ENCODE results near the gene IL25.
A peak's percentile ranks its signal among the peaks of the same experiment; 100 is the strongest.

The IL25 gene

DNA sequence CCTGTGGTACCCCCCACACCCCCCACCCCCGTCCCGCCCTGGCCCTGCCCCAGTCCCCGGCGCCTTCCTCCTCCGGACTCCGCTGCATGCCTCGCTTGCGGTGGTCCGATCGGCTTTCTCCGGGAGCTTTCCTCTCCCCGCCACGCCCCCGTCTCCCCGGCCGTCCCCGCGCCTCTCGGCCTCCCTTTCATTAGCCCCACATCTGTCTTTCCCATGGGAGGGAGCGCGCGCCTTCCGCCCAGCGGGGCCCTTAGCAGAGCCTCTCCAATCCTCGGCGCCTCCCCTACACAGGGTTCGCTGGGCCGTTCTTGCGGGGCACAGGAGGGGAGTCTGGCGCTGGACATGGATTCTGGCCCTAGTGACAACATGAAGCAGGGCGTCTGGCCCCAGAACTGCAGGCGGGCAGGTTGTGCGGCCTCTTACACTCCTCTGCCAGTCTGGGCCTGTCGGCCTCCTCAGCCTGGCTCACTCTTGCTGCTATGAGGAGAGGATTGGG is 6.1 kb upstream of the IL25 start:
- no peaks in the 10 kb centered on the region for H3K36me3 Mint-ChIP-seq (ENCODE audit: insufficient read depth)
- peaks cover 6% of the 10 kb centered on the region for H3K4me1 Mint-ChIP-seq
- H3K9me3 Mint-ChIP-seq, result no peaks in the 10 kb centered on the region

DNA sequence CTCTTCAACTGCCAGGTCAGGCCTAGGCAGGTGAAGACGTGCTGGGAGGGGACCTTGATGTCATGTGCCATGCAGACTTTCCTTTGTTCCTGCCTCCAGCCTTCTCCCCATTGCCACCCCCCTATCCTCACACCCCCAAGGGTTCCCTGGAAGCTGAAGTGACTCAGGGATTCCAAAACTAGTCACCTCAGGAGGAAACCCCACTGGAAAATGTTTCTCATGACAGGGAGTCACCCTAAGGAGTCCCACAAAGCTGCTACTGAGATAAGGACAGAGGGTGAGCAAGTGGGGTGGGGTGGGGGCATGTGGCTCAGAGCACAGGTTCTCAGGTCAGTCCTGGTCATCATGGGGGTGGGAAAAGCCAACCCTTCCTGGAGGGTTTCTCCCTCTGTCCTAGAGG is 2.4 kb upstream of the IL25 start:
- DNase-seq (ENCODE audit: low spot score in 2 of 2), result no peak
- Mint-ChIP-seq H3K36me3 (ENCODE audit: insufficient read depth) (peaks cover 1% of the 10 kb centered on the region), H3K4me1 (no peaks in the 10 kb centered on the region), H3K27ac (ENCODE audit: low read depth) (no peak overlapping the region), H3K27me3 (peaks cover 37% of the 10 kb centered on the region), H3K4me3 (no peak overlapping the region), H3K9me3 (no peaks in the 10 kb centered on the region)
- no peak for ATAC-seq (replicated peaks; ENCODE audit: extremely low read depth, poor library complexity, severe bottlenecking)

More for the DNA sequence above, 6.1 kb upstream of the IL25 start:
- no peak overlapping the region for H3K4me3 Mint-ChIP-seq
- no peak overlapping the region for H3K27ac Mint-ChIP-seq (ENCODE audit: low read depth)
- DNase-seq (ENCODE audit: low spot score in 2 of 2), result no peak
- ATAC-seq (replicated peaks; ENCODE audit: extremely low read depth, poor library complexity, severe bottlenecking), result no peak
- H3K27me3 Mint-ChIP-seq, result peaks cover 45% of the 10 kb centered on the region

DNA sequence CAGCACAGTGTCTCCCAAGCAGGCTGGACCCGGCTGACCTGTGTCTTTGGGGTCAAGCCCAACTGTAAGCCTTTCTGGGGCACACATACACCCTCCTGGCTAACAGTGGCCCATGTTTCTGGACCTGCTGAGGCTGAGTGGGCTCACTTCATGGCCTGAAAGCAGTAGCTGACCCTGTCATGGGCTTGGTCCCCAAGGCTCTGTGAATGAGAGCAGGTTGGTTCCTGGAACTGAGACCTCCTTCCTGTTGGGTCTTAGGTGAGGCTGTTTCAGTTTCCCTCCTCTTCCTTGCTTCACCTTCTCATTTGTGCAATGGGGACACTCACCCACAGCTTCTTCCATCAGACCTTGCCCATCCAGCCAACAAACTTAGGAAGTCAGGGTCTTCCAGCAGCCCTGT is 744 bp upstream of the IL25 start:
- Mint-ChIP-seq H3K27ac (ENCODE audit: low read depth) (no peak overlapping the region), H3K9me3 (no peaks in the 10 kb centered on the region), H3K36me3 (ENCODE audit: insufficient read depth) (peaks cover 1% of the 10 kb centered on the region), H3K27me3 (peaks cover 33% of the 10 kb centered on the region), H3K4me3 (no peak overlapping the region), H3K4me1 (no peaks in the 10 kb centered on the region)
- DNase-seq (ENCODE audit: low spot score in 2 of 2) (no peak), ATAC-seq (replicated peaks; ENCODE audit: extremely low read depth, poor library complexity, severe bottlenecking) (no peak)

DNA sequence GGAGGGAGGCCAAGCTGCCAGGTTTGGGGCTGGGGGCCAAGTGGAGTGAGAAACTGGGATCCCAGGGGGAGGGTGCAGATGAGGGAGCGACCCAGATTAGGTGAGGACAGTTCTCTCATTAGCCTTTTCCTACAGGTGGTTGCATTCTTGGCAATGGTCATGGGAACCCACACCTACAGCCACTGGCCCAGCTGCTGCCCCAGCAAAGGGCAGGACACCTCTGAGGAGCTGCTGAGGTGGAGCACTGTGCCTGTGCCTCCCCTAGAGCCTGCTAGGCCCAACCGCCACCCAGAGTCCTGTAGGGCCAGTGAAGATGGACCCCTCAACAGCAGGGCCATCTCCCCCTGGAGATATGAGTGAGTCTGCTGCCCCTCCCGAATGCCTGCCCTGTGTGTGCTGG is 432 bp downstream of the IL25 start:
- Mint-ChIP-seq H3K27ac (ENCODE audit: low read depth) (no peak overlapping the region), H3K27me3 (peaks cover 33% of the 10 kb centered on the region), H3K9me3 (no peaks in the 10 kb centered on the region)

DNA sequence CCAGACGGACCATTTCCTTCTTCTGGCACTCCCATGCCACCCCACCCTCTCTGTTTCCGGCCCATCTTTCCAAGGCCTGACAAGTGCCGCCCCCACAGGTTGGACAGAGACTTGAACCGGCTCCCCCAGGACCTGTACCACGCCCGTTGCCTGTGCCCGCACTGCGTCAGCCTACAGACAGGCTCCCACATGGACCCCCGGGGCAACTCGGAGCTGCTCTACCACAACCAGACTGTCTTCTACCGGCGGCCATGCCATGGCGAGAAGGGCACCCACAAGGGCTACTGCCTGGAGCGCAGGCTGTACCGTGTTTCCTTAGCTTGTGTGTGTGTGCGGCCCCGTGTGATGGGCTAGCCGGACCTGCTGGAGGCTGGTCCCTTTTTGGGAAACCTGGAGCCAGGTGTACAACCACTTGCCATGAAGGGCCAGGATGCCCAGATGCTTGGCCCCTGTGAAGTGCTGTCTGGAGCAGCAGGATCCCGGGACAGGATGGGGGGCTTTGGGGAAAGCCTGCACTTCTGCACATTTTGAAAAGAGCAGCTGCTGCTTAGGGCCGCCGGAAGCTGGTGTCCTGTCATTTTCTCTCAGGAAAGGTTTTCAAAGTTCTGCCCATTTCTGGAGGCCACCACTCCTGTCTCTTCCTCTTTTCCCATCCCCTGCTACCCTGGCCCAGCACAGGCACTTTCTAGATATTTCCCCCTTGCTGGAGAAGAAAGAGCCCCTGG is 3.1 kb downstream of the IL25 start:
- H3K4me3 Mint-ChIP-seq, result no peak overlapping the region
- H3K27me3 Mint-ChIP-seq, result peaks cover 43% of the 10 kb centered on the region
- ATAC-seq (replicated peaks; ENCODE audit: extremely low read depth, poor library complexity, severe bottlenecking), result no peak
- H3K36me3 Mint-ChIP-seq (ENCODE audit: insufficient read depth), result peaks cover 1% of the 10 kb centered on the region
- no peaks in the 10 kb centered on the region for H3K9me3 Mint-ChIP-seq
- DNase-seq (ENCODE audit: low spot score in 2 of 2), result no peak
- H3K27ac Mint-ChIP-seq (ENCODE audit: low read depth), result no peak overlapping the region
- H3K4me1 Mint-ChIP-seq, result no peaks in the 10 kb centered on the region

More for the DNA sequence above, 432 bp downstream of the IL25 start:
- no peaks in the 10 kb centered on the region for H3K4me1 Mint-ChIP-seq
- no peak for ATAC-seq (replicated peaks; ENCODE audit: extremely low read depth, poor library complexity, severe bottlenecking)
- H3K4me3 Mint-ChIP-seq, result no peak overlapping the region
- peaks cover 1% of the 10 kb centered on the region for H3K36me3 Mint-ChIP-seq (ENCODE audit: insufficient read depth)
- no peak for DNase-seq (ENCODE audit: low spot score in 2 of 2)

DNA sequence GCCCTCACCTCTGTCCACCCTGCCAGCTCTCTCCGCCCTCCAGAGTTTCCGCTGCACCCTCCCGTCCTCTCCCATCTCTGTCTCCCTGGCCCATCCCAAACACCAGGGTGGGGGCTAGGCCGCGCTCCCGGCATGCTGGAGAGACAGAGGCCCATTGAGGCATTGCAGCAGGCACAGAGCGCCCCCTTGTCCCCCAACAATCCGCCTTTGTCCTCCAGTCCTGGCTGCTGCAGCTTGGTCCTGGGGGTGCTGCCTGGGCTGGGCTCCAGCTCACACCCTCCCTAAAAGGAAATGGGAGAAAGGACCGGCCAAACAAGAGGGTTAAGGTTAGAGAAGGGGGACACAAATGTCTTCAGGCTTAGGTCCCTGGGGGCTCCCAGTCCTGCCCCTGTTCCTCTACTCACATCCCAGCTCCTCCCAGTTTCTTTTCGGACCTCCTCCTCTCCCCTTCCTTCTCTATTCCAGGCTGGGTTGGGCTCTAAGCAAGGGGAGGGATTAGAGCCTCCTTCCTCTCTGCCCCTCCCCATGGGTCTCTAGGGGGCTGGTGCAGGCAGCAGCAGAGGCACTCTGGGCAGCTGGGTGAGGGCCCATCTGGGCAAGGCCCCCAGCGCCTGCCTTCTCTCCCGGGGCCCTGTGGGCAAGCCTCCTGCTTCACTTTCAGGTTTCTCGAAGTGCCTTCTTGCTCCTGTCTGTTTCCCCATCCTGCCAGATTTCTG is 4.0 kb downstream of the IL25 start, which contains the start of gene CMTM5:
CMTM5 (plus strand) TSS at position 565 of the 716 bp plus-strand sequence. CDS start 206 bp downstream, outside the sequence.
- ATAC-seq (replicated peaks; ENCODE audit: extremely low read depth, poor library complexity, severe bottlenecking) (no peak), DNase-seq (ENCODE audit: low spot score in 2 of 2) (no peak)
- H3K27me3 Mint-ChIP-seq, result peaks cover 44% of the 10 kb centered on the region
- no peaks in the 10 kb centered on the region for H3K4me1 Mint-ChIP-seq
- no peak within 1 kb of the TSS for H3K27ac Mint-ChIP-seq (ENCODE audit: low read depth)
- no peak within 1 kb of the TSS for H3K4me3 Mint-ChIP-seq
- H3K36me3 Mint-ChIP-seq (ENCODE audit: insufficient read depth), result peaks cover 1% of the 10 kb centered on the region
- no peaks in the 10 kb centered on the region for H3K9me3 Mint-ChIP-seq

DNA sequence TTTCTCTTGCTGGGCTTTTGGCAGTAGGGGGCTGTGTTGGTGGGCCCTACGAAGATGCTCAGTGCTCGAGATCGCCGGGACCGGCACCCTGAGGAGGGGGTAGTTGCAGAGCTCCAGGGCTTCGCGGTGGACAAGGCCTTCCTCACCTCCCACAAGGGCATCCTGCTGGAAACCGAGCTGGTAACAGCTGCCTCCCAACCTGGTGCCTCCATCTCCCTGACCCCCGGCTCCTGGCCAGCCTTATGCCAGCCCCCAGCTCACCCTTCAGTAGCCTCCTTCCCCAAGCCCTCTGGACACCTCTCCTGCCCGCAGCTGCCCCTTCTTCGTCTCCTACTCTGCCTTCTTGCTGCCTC is 4.6 kb downstream of the IL25 start:
- no peak overlapping the region for H3K4me3 Mint-ChIP-seq
- no peak for ATAC-seq (replicated peaks; ENCODE audit: extremely low read depth, poor library complexity, severe bottlenecking)
- H3K4me1 Mint-ChIP-seq, result no peaks in the 10 kb centered on the region
- peaks cover 46% of the 10 kb centered on the region for H3K27me3 Mint-ChIP-seq
- H3K9me3 Mint-ChIP-seq, result no peaks in the 10 kb centered on the region
- H3K36me3 Mint-ChIP-seq (ENCODE audit: insufficient read depth), result peaks cover 1% of the 10 kb centered on the region
- H3K27ac Mint-ChIP-seq (ENCODE audit: low read depth), result no peak overlapping the region
- DNase-seq (ENCODE audit: low spot score in 2 of 2), result no peak

DNA sequence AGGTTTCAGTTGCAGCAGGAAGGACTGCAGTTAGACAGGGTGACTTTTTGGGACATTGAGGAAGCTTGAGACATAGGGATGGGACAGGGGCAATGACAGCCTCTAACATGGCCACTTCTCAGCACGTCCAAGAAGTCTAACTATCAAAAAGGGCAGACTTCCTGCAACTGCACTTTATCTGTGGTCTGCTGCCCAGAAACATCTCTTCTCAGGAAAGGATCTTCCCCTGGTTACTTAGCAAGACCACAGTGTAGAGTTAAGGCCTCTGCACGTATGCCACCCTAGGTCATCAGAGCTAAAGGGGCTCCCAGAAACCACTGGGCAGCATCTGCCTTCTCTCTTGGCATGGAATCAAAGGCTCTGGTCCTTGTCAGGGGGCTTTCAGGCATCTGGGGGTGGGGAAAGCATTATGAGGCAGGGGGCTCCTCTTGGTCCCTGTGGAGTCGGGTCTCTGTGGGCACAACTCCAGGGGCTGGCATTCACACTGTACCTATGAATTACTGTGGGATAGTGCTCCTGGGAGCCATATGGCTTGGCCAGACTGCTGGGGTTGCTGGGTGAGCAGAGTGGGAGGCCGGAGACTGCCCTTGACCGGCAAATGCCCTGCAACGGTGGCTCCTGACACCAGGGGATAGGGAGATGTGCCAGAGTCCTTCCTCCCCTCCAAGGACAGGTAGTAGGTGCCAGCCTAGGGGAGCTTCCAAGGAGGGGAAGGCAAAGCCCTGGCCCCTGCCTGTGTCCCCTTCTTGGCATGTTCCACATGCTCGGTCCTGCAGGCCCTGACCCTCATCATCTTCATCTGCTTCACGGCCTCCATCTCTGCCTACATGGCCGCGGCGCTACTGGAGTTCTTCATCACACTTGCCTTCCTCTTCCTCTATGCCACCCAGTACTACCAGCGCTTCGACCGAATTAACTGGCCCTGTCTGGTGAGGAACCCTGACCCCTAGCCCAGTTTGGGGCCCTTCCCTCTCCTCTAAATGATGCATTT is 5.3 kb downstream of the IL25 start:
- Mint-ChIP-seq H3K9me3 (no peaks in the 10 kb centered on the region), H3K36me3 (ENCODE audit: insufficient read depth) (peaks cover 4% of the 10 kb centered on the region), H3K27ac (ENCODE audit: low read depth) (no peak overlapping the region), H3K27me3 (peaks cover 53% of the 10 kb centered on the region), H3K4me1 (no peaks in the 10 kb centered on the region), H3K4me3 (no peak overlapping the region)
- no peak for DNase-seq (ENCODE audit: low spot score in 2 of 2)
- ATAC-seq (replicated peaks; ENCODE audit: extremely low read depth, poor library complexity, severe bottlenecking), result no peak

DNA sequence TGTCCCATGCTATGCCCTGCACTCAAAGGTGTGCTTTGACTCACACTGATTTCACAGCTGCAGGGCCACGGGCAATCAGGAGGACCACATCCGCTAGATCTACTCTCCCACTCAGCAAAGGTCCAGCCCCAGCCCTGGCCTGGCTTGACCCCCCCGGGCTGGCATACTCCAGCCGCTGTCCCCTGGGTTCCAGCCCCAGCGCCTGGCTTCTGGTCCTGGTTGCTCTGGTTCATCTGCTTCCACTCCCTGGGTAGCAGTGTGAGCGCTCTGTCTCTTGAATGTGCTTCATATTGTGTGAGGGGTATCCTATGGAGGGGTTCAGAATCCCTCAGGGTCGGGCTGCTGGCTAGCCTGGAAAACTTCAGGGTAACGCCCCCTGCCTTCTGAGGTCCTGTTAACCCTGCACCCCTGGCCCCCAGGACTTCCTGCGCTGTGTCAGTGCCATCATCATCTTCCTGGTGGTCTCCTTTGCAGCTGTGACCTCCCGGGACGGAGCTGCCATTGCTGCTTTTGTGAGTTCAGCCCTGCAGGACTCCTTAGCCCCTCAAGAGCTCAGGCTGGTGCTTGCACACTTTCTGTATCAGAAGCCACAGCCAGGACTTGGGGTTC is 6.1 kb downstream of the IL25 start:
- DNase-seq (ENCODE audit: low spot score in 2 of 2) (no peak), ATAC-seq (replicated peaks; ENCODE audit: extremely low read depth, poor library complexity, severe bottlenecking) (no peak)
- Mint-ChIP-seq H3K27ac (ENCODE audit: low read depth) (no peak overlapping the region), H3K36me3 (ENCODE audit: insufficient read depth) (peaks cover 3% of the 10 kb centered on the region), H3K4me3 (no peak overlapping the region), H3K9me3 (no peaks in the 10 kb centered on the region), H3K4me1 (no peaks in the 10 kb centered on the region), H3K27me3 (peaks cover 55% of the 10 kb centered on the region)

DNA sequence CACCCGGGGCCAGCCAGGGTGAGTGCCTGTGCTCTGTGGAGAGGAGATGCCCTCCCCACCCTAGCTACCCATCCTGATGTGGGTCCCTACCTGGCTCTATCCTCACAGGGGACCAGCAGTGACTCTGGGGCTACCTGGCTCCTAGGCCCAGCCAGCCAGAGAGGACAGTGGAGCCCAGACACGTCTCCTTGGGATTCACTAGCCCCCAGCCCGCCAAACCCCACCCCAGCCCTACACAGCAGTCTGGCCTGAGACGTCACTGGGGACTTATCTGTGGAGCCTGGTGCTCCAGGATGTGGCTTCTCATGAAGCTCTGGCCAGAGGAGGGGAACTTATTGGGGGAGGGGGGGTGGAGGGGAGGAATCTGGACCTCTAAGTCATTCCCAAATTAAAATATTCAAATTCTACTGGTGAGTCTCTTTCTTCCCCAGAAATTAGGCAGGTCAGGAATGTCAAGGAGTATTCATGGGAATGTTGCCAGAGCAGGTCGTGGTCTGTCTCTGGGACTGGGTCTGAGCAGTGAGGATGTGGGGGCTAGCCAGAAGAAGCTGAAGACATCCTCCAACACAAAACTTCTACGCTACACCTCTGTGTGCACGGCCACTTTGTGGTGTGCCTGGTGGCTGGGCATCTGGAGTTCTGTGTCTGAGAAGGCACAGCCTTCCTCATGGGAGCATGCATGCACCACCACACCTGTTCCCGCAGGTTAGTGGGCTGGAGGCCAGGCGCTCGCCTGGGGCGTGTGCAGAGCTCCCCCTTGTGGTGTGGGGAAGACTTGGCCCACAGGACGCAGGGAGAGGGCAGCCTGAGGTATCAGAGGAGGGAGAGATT is 7.0 kb downstream of the IL25 start:
- H3K4me1 Mint-ChIP-seq, result no peaks in the 10 kb centered on the region
- H3K36me3 Mint-ChIP-seq (ENCODE audit: insufficient read depth), result peaks cover 3% of the 10 kb centered on the region
- peak; percentile 32 to 44 for DNase-seq (ENCODE audit: low spot score in 2 of 2)
- ATAC-seq (replicated peaks; ENCODE audit: extremely low read depth, poor library complexity, severe bottlenecking), result peak; percentile 62
- H3K4me3 Mint-ChIP-seq, result no peak overlapping the region
- no peak overlapping the region for H3K27ac Mint-ChIP-seq (ENCODE audit: low read depth)
- no peaks in the 10 kb centered on the region for H3K9me3 Mint-ChIP-seq
- H3K27me3 Mint-ChIP-seq, result peaks cover 62% of the 10 kb centered on the region

DNA sequence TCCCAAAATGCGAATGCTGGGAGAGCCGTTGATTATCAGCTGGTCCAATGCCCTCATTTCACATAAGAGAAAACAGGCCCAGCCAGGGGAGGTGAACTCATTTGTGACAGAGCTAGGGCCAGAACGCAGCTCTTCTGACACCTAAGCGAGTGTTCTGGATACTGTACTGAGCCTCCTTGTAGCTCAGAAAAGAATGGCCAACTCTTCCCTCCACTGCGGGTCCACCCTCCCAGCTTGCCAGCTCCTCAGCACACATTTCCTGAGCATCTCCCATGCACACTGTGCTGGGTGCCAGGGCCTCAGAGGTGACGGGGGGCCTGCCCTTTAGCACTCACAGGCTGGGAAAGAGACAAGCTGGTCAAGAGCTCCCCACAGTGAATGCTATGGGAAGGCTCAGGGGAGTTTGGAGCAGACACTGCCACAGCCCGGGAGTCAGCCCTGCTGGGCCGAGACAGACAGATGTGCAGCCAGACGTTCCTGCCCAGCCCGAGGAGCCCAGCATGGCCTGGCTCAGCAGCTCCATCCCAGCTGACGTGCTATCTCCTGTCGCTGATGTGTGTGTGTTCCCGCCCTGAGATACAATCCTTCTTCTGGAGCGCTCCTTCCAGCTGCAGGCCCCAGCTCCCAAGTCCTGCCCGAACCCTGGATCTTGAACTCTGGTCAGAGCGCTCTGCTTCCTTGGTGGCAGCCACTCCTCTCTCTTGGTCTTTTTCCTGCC is 7.7 kb downstream of the IL25 start:
- DNase-seq (ENCODE audit: low spot score in 2 of 2) (no peak), ATAC-seq (replicated peaks; ENCODE audit: extremely low read depth, poor library complexity, severe bottlenecking) (no peak)
- peaks cover 65% of the 10 kb centered on the region for H3K27me3 Mint-ChIP-seq
- H3K36me3 Mint-ChIP-seq (ENCODE audit: insufficient read depth), result peaks cover 3% of the 10 kb centered on the region
- no peak overlapping the region for H3K27ac Mint-ChIP-seq (ENCODE audit: low read depth)
- no peak overlapping the region for H3K4me3 Mint-ChIP-seq
- no peaks in the 10 kb centered on the region for H3K9me3 Mint-ChIP-seq
- no peaks in the 10 kb centered on the region for H3K4me1 Mint-ChIP-seq
